ENCODE results near the gene PLA2R1. TPM values are rescaled to one million over a fixed set of nuclear protein-coding genes. Genes with fewer than 3 reads are reported as not detected.
A peak's percentile ranks its signal among the peaks of the same experiment; 100 is the strongest.

The PLA2R1 gene
- total RNA-seq, 1 experiment from 2014 or later, result 1.1 TPM

GRCh38 chr2:159933040-159933726 is 129.2 kb downstream of the PLA2R1 start:
- ChIA-PET POLR2A (no interaction called here), CTCF (interaction anchor here (1.0 kb wide), 1 partner anchor 11 kb away, joined by 4 read pairs; no protein-coding TSS in a partner anchor)
- Mint-ChIP-seq H3K27me3 (ENCODE audit: low read depth) (no peaks in the 10 kb centered on the region), H3K36me3 (no peaks in the 10 kb centered on the region; the same call in 1 of the 2 replicates), H3K9me3 (peaks cover 14% of the 10 kb centered on the region), H3K4me3 (no peak overlapping the region), H3K4me1 (no peaks in the 10 kb centered on the region), H3K27ac (no peak overlapping the region)
- ATAC-seq, result no peak
- TF ChIP-seq ELF4 (CRISPR knock-in tag; IDR thresholded peaks at IDR 0.05; ENCODE audit: low read depth), result no peak
- no peak for TF ChIP-seq TP53 (CRISPR knock-in tag; IDR thresholded peaks at IDR 0.05)
- TF ChIP-seq PREB (CRISPR knock-in tag; IDR thresholded peaks at IDR 0.05; ENCODE audit: borderline replicate concordance), result no peak
- no peak for TF ChIP-seq HMGA2 (CRISPR knock-in tag; IDR thresholded peaks at IDR 0.05)
- TF ChIP-seq CBFB (CRISPR knock-in tag; IDR thresholded peaks at IDR 0.05; ENCODE audit: low read depth), result no peak
- TF ChIP-seq NFE2L1 (CRISPR knock-in tag; IDR thresholded peaks at IDR 0.05), result no peak
- no peak for DNase-seq (ENCODE audit: low spot score)

GRCh38 chr2:159926695-159927094 is 135.7 kb downstream of the PLA2R1 start:
- DNase-seq (ENCODE audit: low spot score) (peak; percentile 16), ATAC-seq (peak; percentile 64)
- H3K27me3 Mint-ChIP-seq (ENCODE audit: low read depth), result no peaks in the 10 kb centered on the region
- peaks cover 15% of the 10 kb centered on the region for H3K9me3 Mint-ChIP-seq
- peaks cover 15% of the 10 kb centered on the region for H3K4me1 Mint-ChIP-seq
- H3K27ac Mint-ChIP-seq, result no peak overlapping the region
- TF ChIP-seq CREB1 (CRISPR knock-in tag; IDR thresholded peaks at IDR 0.05) (no peak), ZNF219 (CRISPR knock-in tag; IDR thresholded peaks at IDR 0.05; ENCODE audit: borderline replicate concordance) (no peak), NFE2L1 (CRISPR knock-in tag; IDR thresholded peaks at IDR 0.05) (no peak), TEAD4 (CRISPR knock-in tag; IDR thresholded peaks at IDR 0.05) (no peak), ZNF416 (CRISPR knock-in tag; IDR thresholded peaks at IDR 0.05) (no peak), USF1 (CRISPR knock-in tag; IDR thresholded peaks at IDR 0.05) (no peak), JUN (CRISPR knock-in tag; IDR thresholded peaks at IDR 0.05) (no peak), TEAD1 (CRISPR knock-in tag; IDR thresholded peaks at IDR 0.05) (no peak), JAZF1 (CRISPR knock-in tag; IDR thresholded peaks at IDR 0.05) (no peak)
- ChIA-PET POLR2A (no interaction called here), CTCF (interaction anchor here (1.1 to 1.3 kb wide), 3 partner anchors 13 to 183 kb away, joined by 3 to 8 read pairs (median 3); no protein-coding TSS in a partner anchor)
- H3K36me3 Mint-ChIP-seq, result no peaks in the 10 kb centered on the region; the same call in 1 of the 2 replicates
- no peak overlapping the region for H3K4me3 Mint-ChIP-seq

- ChIA-PET POLR2A (no interaction called here), CTCF (interaction anchor here (1.1 to 1.3 kb wide), 3 partner anchors 13 to 184 kb away, joined by 3 to 8 read pairs (median 3); no protein-coding TSS in a partner anchor)
- no peak for ATAC-seq
- H3K36me3 Mint-ChIP-seq, result no peaks in the 10 kb centered on the region; the same call in 1 of the 2 replicates
- H3K4me1 Mint-ChIP-seq, result peaks cover 17% of the 10 kb centered on the region
- no peak overlapping the region for H3K4me3 Mint-ChIP-seq
- peaks cover 6% of the 10 kb centered on the region; the same call in 1 of the 2 replicates for H3K27me3 Mint-ChIP-seq (ENCODE audit: low read depth)
- DNase-seq (ENCODE audit: low spot score), result no peak
- H3K27ac Mint-ChIP-seq, result no peak overlapping the region
- peaks cover 15% of the 10 kb centered on the region for H3K9me3 Mint-ChIP-seq
- TF ChIP-seq NFYB (CRISPR knock-in tag; conservative IDR thresholded peaks at IDR 0.05; ENCODE audit: low read depth), result no peak
- TF ChIP-seq IRF1 (CRISPR knock-in tag; IDR thresholded peaks at IDR 0.05), result no peak
- TF ChIP-seq MXD4 (CRISPR knock-in tag; IDR thresholded peaks at IDR 0.05; ENCODE audit: borderline replicate concordance), result no peak
- TF ChIP-seq PRRX2 (CRISPR knock-in tag; IDR thresholded peaks at IDR 0.05), result no peak
- TF ChIP-seq FOXK1 (CRISPR knock-in tag; IDR thresholded peaks at IDR 0.05), result no peak
- no peak for TF ChIP-seq ERG (CRISPR knock-in tag; IDR thresholded peaks at IDR 0.05)
- no peak for TF ChIP-seq PREB (CRISPR knock-in tag; IDR thresholded peaks at IDR 0.05; ENCODE audit: borderline replicate concordance)
- no peak for TF ChIP-seq CREB1 (CRISPR knock-in tag; IDR thresholded peaks at IDR 0.05)
- TF ChIP-seq SP1 (CRISPR knock-in tag; conservative IDR thresholded peaks at IDR 0.05), result no peak
- no peak for TF ChIP-seq TEAD1 (CRISPR knock-in tag; IDR thresholded peaks at IDR 0.05)
- no peak for TF ChIP-seq AR (CRISPR knock-in tag; IDR thresholded peaks at IDR 0.05)
- TF ChIP-seq GABPB1 (CRISPR knock-in tag; IDR thresholded peaks at IDR 0.05), result no peak
- TF ChIP-seq IRF2 (CRISPR knock-in tag; IDR thresholded peaks at IDR 0.05; ENCODE audit: borderline replicate concordance, low read depth), result no peak
- no peak for TF ChIP-seq NFATC4 (CRISPR knock-in tag; IDR thresholded peaks at IDR 0.05)
- TF ChIP-seq SMAD3 (CRISPR knock-in tag; IDR thresholded peaks at IDR 0.05; ENCODE audit: borderline replicate concordance), result no peak
Observed at GRCh38 chr2:159925975-159926374, 136.4 kb downstream of the PLA2R1 start.

All from WTC11 (cell line).